ENCODE results near the gene RBM22.

Gene RBM22

GRCh38 chr5:150671509-150672236 is 29.2 kb downstream of the RBM22 start:
- peak; percentile 68 for DNase-seq

- no peak for DNase-seq
Observed at GRCh38 chr5:150670948-150671310, 29.9 kb downstream of the RBM22 start.

- DNase-seq = no peak
Observed at GRCh38 chr5:150670275-150670947, 30.5 kb downstream of the RBM22 start.

GRCh38 chr5:150665044-150665443 is 35.8 kb downstream of the RBM22 start:
- no peak for DNase-seq

GRCh38 chr5:150663936-150664335 is 36.9 kb downstream of the RBM22 start:
- no peak for DNase-seq

GRCh38 chr5:150662731-150663516 is 37.9 kb downstream of the RBM22 start:
- no peak for DNase-seq

- DNase-seq = no peak
Observed at GRCh38 chr5:150661821-150662596, 38.9 kb downstream of the RBM22 start.

- DNase-seq = no peak
Observed at GRCh38 chr5:150661086-150661485, 39.8 kb downstream of the RBM22 start, which contains the start of gene MYOZ3. Gene MYOZ3 (plus strand): TSS chr5:150661251. CDS start chr5:150662942, 1,691 bp downstream.

- no peak for DNase-seq
Observed at GRCh38 chr5:150660108-150660831, 40.6 kb downstream of the RBM22 start.

GRCh38 chr5:150659360-150660107 is 41.3 kb downstream of the RBM22 start:
- no peak for DNase-seq

- no peak for DNase-seq
Observed at GRCh38 chr5:150658699-150659265, 42.1 kb downstream of the RBM22 start.

- no peak for DNase-seq
Observed at GRCh38 chr5:150658121-150658520, 42.7 kb downstream of the RBM22 start.

- DNase-seq = peak; percentile 87
Observed at GRCh38 chr5:150656191-150657132, 44.4 kb downstream of the RBM22 start.

GRCh38 chr5:150655221-150655620 is 45.6 kb downstream of the RBM22 start:
- DNase-seq = no peak

GRCh38 chr5:150653762-150654556 is 46.9 kb downstream of the RBM22 start:
- no peak for DNase-seq

- no peak for DNase-seq
Observed at GRCh38 chr5:150653145-150653761, 47.6 kb downstream of the RBM22 start.

GRCh38 chr5:150651924-150652671 is 48.8 kb downstream of the RBM22 start:
- no peak for DNase-seq

GRCh38 chr5:150651382-150651781 is 49.5 kb downstream of the RBM22 start:
- no peak for DNase-seq
